ENCODE data around the gene STEAP2.

DNA sequence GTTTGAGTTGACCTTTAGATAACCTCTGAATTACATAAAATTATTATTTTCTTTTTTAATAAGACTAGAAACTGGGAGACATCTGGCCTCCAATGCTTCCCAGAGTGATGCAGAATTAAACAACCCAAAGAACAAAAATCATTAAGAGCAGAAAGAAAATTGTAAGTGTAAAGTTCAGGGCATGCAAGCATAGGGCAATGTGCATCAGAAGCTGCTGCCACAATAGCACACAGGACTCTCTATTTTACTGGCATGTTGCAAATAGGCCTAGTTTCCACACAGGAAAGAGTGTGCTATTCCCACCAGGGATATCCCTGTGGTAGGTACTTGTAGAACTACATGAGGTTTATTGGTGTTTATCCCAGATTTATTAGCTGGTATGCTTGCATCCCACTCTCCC lies 20.5 kb upstream of the STEAP2 start:
- TF ChIP-seq EZH2 (IDR thresholded peaks at IDR 0.05; ENCODE audit: low read depth): no peak
- TF ChIP-seq, protein P1, sequence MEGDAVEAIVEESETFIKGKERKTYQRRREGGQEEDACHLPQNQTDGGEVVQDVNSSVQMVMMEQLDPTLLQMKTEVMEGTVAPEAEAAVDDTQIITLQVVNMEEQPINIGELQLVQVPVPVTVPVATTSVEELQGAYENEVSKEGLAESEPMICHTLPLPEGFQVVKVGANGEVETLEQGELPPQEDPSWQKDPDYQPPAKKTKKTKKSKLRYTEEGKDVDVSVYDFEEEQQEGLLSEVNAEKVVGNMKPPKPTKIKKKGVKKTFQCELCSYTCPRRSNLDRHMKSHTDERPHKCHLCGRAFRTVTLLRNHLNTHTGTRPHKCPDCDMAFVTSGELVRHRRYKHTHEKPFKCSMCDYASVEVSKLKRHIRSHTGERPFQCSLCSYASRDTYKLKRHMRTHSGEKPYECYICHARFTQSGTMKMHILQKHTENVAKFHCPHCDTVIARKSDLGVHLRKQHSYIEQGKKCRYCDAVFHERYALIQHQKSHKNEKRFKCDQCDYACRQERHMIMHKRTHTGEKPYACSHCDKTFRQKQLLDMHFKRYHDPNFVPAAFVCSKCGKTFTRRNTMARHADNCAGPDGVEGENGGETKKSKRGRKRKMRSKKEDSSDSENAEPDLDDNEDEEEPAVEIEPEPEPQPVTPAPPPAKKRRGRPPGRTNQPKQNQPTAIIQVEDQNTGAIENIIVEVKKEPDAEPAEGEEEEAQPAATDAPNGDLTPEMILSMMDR (conservative IDR thresholded peaks at IDR 0.05): no peak

Data from PC-9 (cell line).